ENCODE results near the gene TMEM72. TPM values are rescaled to one million over a fixed set of nuclear protein-coding genes. Genes with fewer than 3 reads are reported as not detected.

TMEM72 gene
- total and polyA plus RNA-seq, 2 experiments from 2014 or later: not detected

DNA sequence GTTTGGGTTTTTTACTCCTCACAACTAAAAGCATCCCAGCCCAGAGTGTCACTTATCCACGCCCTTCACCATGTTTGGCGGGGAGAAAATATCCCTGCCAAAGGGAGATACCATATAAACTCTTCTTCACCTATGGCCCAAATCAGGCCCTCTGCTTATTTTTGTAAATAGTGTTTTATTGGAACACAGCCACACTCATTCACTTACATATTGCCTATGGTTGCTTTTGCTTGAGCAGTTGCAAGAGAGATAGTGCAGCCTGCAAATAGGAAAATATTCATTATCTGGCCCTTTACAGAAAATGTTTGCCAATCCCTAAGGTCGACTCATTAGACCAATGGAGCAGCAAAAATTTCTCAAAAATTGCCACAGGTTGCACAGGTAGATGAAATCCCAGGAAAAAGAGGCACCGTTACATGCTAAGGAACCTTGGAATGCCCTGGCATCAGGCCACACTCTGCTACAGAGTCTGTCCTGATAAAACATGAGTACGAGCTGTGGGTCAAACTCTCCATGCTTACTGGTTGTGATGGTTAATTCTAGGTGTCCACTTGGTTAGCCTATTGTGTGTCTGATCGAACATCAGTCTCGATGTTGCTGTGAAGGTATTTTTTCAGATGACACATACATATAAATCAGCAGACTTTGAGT, 40.6 kb downstream of the TMEM72 start:
- no peaks in the 10 kb centered on the region for H4K20me1 ChIP-seq (replicated peaks; ENCODE audit: insufficient read depth)
- Mint-ChIP-seq H3K27me3 (ENCODE audit: insufficient read depth, low read depth, poor library complexity) (peaks cover 13% of the 10 kb centered on the region), H3K4me1 (peaks cover 22% of the 10 kb centered on the region), H3K36me3 (ENCODE audit: low read depth) (peaks cover 7% of the 10 kb centered on the region; the same call in 2 of the 3 replicates), H3K27ac (no peak overlapping the region), H3K9me3 (no peaks in the 10 kb centered on the region), H3K4me3 (no peak overlapping the region)
- H2AFZ ChIP-seq: no peak overlapping the region
- no peak overlapping the region for H3K27ac ChIP-seq (ENCODE audit: low read depth)
- TF ChIP-seq JUNB (IDR thresholded peaks at IDR 0.05; ENCODE audit: unreplicated experiment) (no peak), EZH2 (IDR thresholded peaks at IDR 0.05; ENCODE audit: low read depth, unreplicated experiment) (no peak), STAT1 (IDR thresholded peaks at IDR 0.05; ENCODE audit: unreplicated experiment) (no peak), EZH2phosphoT487 (IDR thresholded peaks at IDR 0.05; ENCODE audit: unreplicated experiment) (no peak), ZNF114 (CRISPR knock-in tag; IDR thresholded peaks at IDR 0.05) (no peak), ZNF331 (CRISPR knock-in tag; IDR thresholded peaks at IDR 0.05; ENCODE audit: low read depth) (no peak), POLR2AphosphoS5 (IDR thresholded peaks at IDR 0.05; ENCODE audit: low read depth) (no peak), NANOG (IDR thresholded peaks at IDR 0.05; ENCODE audit: borderline replicate concordance) (no peak), CREB1 (CRISPR knock-in tag; IDR thresholded peaks at IDR 0.05; ENCODE audit: low read depth) (no peak)
- TF ChIP-seq, protein P1, sequence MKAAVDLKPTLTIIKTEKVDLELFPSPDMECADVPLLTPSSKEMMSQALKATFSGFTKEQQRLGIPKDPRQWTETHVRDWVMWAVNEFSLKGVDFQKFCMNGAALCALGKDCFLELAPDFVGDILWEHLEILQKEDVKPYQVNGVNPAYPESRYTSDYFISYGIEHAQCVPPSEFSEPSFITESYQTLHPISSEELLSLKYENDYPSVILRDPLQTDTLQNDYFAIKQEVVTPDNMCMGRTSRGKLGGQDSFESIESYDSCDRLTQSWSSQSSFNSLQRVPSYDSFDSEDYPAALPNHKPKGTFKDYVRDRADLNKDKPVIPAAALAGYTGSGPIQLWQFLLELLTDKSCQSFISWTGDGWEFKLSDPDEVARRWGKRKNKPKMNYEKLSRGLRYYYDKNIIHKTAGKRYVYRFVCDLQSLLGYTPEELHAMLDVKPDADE (IDR thresholded peaks at IDR 0.05): no peak
- TF ChIP-seq, protein P2, sequence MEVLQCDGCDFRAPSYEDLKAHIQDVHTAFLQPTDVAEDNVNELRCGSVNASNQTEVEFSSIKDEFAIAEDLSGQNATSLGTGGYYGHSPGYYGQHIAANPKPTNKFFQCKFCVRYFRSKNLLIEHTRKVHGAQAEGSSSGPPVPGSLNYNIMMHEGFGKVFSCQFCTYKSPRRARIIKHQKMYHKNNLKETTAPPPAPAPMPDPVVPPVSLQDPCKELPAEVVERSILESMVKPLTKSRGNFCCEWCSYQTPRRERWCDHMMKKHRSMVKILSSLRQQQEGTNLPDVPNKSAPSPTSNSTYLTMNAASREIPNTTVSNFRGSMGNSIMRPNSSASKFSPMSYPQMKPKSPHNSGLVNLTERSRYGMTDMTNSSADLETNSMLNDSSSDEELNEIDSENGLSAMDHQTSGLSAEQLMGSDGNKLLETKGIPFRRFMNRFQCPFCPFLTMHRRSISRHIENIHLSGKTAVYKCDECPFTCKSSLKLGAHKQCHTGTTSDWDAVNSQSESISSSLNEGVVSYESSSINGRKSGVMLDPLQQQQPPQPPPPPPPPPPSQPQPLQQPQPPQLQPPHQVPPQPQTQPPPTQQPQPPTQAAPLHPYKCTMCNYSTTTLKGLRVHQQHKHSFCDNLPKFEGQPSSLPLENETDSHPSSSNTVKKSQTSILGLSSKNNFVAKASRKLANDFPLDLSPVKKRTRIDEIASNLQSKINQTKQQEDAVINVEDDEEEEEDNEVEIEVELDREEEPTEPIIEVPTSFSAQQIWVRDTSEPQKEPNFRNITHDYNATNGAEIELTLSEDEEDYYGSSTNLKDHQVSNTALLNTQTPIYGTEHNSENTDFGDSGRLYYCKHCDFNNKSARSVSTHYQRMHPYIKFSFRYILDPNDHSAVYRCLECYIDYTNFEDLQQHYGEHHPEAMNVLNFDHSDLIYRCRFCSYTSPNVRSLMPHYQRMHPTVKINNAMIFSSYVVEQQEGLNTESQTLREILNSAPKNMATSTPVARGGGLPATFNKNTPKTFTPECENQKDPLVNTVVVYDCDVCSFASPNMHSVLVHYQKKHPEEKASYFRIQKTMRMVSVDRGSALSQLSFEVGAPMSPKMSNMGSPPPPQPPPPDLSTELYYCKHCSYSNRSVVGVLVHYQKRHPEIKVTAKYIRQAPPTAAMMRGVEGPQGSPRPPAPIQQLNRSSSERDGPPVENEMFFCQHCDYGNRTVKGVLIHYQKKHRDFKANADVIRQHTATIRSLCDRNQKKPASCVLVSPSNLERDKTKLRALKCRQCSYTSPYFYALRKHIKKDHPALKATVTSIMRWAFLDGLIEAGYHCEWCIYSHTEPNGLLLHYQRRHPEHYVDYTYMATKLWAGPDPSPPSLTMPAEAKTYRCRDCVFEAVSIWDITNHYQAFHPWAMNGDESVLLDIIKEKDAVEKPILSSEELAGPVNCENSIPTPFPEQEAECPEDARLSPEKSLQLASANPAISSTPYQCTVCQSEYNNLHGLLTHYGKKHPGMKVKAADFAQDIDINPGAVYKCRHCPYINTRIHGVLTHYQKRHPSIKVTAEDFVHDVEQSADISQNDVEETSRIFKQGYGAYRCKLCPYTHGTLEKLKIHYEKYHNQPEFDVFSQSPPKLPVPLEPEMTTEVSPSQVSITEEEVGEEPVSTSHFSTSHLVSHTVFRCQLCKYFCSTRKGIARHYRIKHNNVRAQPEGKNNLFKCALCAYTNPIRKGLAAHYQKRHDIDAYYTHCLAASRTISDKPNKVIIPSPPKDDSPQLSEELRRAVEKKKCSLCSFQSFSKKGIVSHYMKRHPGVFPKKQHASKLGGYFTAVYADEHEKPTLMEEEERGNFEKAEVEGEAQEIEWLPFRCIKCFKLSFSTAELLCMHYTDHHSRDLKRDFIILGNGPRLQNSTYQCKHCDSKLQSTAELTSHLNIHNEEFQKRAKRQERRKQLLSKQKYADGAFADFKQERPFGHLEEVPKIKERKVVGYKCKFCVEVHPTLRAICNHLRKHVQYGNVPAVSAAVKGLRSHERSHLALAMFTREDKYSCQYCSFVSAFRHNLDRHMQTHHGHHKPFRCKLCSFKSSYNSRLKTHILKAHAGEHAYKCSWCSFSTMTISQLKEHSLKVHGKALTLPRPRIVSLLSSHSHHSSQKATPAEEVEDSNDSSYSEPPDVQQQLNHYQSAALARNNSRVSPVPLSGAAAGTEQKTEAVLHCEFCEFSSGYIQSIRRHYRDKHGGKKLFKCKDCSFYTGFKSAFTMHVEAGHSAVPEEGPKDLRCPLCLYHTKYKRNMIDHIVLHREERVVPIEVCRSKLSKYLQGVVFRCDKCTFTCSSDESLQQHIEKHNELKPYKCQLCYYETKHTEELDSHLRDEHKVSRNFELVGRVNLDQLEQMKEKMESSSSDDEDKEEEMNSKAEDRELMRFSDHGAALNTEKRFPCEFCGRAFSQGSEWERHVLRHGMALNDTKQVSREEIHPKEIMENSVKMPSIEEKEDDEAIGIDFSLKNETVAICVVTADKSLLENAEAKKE (CRISPR knock-in tag; IDR thresholded peaks at IDR 0.05): no peak
- TF ChIP-seq, protein P3, sequence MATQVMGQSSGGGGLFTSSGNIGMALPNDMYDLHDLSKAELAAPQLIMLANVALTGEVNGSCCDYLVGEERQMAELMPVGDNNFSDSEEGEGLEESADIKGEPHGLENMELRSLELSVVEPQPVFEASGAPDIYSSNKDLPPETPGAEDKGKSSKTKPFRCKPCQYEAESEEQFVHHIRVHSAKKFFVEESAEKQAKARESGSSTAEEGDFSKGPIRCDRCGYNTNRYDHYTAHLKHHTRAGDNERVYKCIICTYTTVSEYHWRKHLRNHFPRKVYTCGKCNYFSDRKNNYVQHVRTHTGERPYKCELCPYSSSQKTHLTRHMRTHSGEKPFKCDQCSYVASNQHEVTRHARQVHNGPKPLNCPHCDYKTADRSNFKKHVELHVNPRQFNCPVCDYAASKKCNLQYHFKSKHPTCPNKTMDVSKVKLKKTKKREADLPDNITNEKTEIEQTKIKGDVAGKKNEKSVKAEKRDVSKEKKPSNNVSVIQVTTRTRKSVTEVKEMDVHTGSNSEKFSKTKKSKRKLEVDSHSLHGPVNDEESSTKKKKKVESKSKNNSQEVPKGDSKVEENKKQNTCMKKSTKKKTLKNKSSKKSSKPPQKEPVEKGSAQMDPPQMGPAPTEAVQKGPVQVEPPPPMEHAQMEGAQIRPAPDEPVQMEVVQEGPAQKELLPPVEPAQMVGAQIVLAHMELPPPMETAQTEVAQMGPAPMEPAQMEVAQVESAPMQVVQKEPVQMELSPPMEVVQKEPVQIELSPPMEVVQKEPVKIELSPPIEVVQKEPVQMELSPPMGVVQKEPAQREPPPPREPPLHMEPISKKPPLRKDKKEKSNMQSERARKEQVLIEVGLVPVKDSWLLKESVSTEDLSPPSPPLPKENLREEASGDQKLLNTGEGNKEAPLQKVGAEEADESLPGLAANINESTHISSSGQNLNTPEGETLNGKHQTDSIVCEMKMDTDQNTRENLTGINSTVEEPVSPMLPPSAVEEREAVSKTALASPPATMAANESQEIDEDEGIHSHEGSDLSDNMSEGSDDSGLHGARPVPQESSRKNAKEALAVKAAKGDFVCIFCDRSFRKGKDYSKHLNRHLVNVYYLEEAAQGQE (IDR thresholded peaks at IDR 0.05; ENCODE audit: unreplicated experiment): no peak
- TF ChIP-seq, protein P4, sequence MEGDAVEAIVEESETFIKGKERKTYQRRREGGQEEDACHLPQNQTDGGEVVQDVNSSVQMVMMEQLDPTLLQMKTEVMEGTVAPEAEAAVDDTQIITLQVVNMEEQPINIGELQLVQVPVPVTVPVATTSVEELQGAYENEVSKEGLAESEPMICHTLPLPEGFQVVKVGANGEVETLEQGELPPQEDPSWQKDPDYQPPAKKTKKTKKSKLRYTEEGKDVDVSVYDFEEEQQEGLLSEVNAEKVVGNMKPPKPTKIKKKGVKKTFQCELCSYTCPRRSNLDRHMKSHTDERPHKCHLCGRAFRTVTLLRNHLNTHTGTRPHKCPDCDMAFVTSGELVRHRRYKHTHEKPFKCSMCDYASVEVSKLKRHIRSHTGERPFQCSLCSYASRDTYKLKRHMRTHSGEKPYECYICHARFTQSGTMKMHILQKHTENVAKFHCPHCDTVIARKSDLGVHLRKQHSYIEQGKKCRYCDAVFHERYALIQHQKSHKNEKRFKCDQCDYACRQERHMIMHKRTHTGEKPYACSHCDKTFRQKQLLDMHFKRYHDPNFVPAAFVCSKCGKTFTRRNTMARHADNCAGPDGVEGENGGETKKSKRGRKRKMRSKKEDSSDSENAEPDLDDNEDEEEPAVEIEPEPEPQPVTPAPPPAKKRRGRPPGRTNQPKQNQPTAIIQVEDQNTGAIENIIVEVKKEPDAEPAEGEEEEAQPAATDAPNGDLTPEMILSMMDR (conservative IDR thresholded peaks at IDR 0.05; ENCODE audit: low read depth in 2 of 2): no peak
- no peak overlapping the region for H3K4me3 ChIP-seq
- H3K36me3 ChIP-seq (ENCODE audit: insufficient read depth): no peaks in the 10 kb centered on the region
- peaks cover 7% of the 10 kb centered on the region; the same call in 1 of the 2 replicates for H3K4me1 ChIP-seq (ENCODE audit: insufficient read depth)
- H3K4me2 ChIP-seq: no peak overlapping the region
- H3F3A ChIP-seq (replicated peaks; ENCODE audit: low read depth): no peaks in the 10 kb centered on the region
- no peaks in the 10 kb centered on the region for H3K79me2 ChIP-seq (replicated peaks; ENCODE audit: insufficient read depth)
- no peaks in the 10 kb centered on the region for H3K9me2 ChIP-seq (ENCODE audit: insufficient read depth)
- ATAC-seq (no peak), DNase-seq (ENCODE audit: low spot score) (no peak)
- H3K27me3 ChIP-seq (ENCODE audit: insufficient read depth): no peaks in the 10 kb centered on the region

All from GM23338 (cell line).